K562 (cell line): ENCODE data around the gene PLXNA2. TPM values are rescaled to one million over a fixed set of nuclear protein-coding genes. Genes with fewer than 3 reads are reported as not detected.
A peak's percentile ranks its signal among the peaks of the same experiment; 100 is the strongest.

Experiments used
- CBFA2T2 ChIP-seq: fragments of 450-650 bp; conservative IDR thresholded peaks from 2 replicates; pipeline ENCODE4 v1.6.1; 2017; ENCODE audit warnings: mild to moderate bottlenecking
- FOXK2 ChIP-seq, 2 experiments: fragments of 450-650 bp; IDR thresholded peaks in 1 of 2; conservative IDR thresholded peaks in 1 of 2; 2 replicates each; pipeline ENCODE4 v1.6.1; 2016; ENCODE audit warnings: low read depth in 2 of 2, mild to moderate bottlenecking in 1 of 2
- HSF4 ChIP-seq: fragments of 250-450 bp; sonication (Bioruptor Pico); IDR thresholded peaks from 2 replicates; pipeline ENCODE4 v2.1.2; 2022; ENCODE audit warnings: mild to moderate bottlenecking, moderate library complexity, borderline replicate concordance
- PCBP2 ChIP-seq: fragments of 200-400 bp; formaldehyde crosslinking; IDR thresholded peaks from 2 replicates; pipeline ENCODE4 v1.6.1; 2018; ENCODE audit warnings: low read length, low read depth, mild to moderate bottlenecking, moderate library complexity; ENCODE audit not compliant: poor library complexity, severe bottlenecking
- TGIF2 ChIP-seq: sonication (generic); formaldehyde crosslinking; IDR thresholded peaks from 2 replicates; pipeline ENCODE4 v1.8.1; 2022; ENCODE audit warnings: mild to moderate bottlenecking, missing genetic modification reagents, moderate library complexity
- ZNF263 ChIP-seq: sonication (generic); formaldehyde crosslinking; IDR thresholded peaks from 2 replicates; pipeline ENCODE4 v1.8.0; 2022; ENCODE audit warnings: mild to moderate bottlenecking, missing genetic modification reagents, borderline replicate concordance
- ZNF583 ChIP-seq: fragments of 250-450 bp; sonication (Bioruptor Pico); IDR thresholded peaks from 2 replicates; pipeline ENCODE4 v1.4.0; 2020
- polyA plus RNA-seq, 8 experiments: library from polyadenylated mRNA; depleted of rRNA in 4 of 8; stranded (reverse) in 5 of 8; unstranded in 3 of 8; fragments of >200 nt; fragmentation: Nextera tagmentation in 2 of 8; fragmentation: Illumina TruSeq in 1 of 8; extraction: Ambion mirVana in 2 of 8; extraction: Trizol in 1 of 8; gene quantifications; 2 replicates each; pipeline versions ENCODE4 v1.2.1 to v1.2.3, GENCODE V29; 2011 to 2014; ENCODE audit warnings: inconsistent platforms in 1 of 8, missing spikeins in 1 of 8
- total RNA-seq, 7 experiments: library from RNA; depleted of rRNA in 6 of 7; stranded (reverse); fragments of >200 nt in 6 of 7; fragmentation: Illumina TruSeq in 2 of 7; extraction: Trizol in 2 of 7; gene quantifications; 2 replicates each; pipeline versions ENCODE4 v1.2.1 to v1.2.3, GENCODE V29; 2011 to 2021; ENCODE audit warnings: low replicate concordance in 1 of 7
- TF ChIP-seq, protein P1 (sequence below), 2 experiments: fragments of 450-650 bp; IDR thresholded peaks; 2 replicates each; pipeline ENCODE4 v1.6.1; 2016; ENCODE audit warnings: mild to moderate bottlenecking in 2 of 2, borderline replicate concordance in 1 of 2, low read depth in 1 of 2, moderate library complexity in 1 of 2

Gene PLXNA2
- total and polyA plus RNA-seq, 9 of the 15 experiments (the other 6 are each of a cell fraction or from before 2014, with no cell fraction given), result 0.01 to 1.3 (median 0.32) TPM

DNA sequence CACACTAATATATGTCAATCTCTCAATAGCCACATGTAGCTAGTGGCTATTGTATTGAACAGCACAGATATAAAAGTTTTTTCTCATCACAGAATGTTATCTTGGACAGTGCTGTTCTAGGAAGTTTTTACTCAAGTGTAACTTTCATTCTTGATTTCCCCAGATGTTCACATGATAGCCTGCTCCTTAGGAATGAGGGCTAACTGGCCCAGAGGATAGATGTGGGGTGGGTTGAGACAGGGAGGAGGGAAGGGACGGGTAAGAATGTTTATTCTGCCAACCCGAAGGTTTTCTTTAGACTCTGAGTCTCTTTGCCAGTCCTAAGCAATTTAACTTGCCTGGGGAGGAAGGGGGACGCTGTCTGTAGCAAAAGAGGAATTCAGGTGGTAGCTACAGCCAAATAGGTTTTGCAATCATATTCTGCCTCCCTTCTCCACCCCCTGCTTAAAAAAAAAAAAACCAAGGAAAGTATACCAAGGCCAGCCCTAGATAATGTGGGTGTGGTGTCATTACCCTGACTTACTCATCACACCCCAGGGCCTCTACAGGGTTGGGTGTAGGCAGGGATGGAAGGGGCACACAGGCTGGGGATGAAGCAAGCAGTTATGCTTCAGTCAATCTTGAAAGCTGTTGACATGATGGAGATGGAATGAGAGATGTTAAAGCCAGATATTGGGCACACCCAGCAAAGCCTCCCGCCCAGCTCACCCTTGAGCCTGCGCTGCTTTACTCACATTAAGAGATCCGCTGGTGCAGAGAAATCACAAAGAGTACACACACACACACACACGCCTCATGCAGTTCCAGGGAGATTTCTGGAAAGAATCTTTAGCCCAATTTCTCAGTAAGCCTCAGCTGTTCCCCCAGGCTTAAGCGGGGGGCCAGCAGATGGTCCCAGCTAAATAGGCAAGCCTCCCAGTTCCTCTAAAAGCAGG, 59.9 kb downstream of the PLXNA2 start (continued):
- TF ChIP-seq, protein P1, sequence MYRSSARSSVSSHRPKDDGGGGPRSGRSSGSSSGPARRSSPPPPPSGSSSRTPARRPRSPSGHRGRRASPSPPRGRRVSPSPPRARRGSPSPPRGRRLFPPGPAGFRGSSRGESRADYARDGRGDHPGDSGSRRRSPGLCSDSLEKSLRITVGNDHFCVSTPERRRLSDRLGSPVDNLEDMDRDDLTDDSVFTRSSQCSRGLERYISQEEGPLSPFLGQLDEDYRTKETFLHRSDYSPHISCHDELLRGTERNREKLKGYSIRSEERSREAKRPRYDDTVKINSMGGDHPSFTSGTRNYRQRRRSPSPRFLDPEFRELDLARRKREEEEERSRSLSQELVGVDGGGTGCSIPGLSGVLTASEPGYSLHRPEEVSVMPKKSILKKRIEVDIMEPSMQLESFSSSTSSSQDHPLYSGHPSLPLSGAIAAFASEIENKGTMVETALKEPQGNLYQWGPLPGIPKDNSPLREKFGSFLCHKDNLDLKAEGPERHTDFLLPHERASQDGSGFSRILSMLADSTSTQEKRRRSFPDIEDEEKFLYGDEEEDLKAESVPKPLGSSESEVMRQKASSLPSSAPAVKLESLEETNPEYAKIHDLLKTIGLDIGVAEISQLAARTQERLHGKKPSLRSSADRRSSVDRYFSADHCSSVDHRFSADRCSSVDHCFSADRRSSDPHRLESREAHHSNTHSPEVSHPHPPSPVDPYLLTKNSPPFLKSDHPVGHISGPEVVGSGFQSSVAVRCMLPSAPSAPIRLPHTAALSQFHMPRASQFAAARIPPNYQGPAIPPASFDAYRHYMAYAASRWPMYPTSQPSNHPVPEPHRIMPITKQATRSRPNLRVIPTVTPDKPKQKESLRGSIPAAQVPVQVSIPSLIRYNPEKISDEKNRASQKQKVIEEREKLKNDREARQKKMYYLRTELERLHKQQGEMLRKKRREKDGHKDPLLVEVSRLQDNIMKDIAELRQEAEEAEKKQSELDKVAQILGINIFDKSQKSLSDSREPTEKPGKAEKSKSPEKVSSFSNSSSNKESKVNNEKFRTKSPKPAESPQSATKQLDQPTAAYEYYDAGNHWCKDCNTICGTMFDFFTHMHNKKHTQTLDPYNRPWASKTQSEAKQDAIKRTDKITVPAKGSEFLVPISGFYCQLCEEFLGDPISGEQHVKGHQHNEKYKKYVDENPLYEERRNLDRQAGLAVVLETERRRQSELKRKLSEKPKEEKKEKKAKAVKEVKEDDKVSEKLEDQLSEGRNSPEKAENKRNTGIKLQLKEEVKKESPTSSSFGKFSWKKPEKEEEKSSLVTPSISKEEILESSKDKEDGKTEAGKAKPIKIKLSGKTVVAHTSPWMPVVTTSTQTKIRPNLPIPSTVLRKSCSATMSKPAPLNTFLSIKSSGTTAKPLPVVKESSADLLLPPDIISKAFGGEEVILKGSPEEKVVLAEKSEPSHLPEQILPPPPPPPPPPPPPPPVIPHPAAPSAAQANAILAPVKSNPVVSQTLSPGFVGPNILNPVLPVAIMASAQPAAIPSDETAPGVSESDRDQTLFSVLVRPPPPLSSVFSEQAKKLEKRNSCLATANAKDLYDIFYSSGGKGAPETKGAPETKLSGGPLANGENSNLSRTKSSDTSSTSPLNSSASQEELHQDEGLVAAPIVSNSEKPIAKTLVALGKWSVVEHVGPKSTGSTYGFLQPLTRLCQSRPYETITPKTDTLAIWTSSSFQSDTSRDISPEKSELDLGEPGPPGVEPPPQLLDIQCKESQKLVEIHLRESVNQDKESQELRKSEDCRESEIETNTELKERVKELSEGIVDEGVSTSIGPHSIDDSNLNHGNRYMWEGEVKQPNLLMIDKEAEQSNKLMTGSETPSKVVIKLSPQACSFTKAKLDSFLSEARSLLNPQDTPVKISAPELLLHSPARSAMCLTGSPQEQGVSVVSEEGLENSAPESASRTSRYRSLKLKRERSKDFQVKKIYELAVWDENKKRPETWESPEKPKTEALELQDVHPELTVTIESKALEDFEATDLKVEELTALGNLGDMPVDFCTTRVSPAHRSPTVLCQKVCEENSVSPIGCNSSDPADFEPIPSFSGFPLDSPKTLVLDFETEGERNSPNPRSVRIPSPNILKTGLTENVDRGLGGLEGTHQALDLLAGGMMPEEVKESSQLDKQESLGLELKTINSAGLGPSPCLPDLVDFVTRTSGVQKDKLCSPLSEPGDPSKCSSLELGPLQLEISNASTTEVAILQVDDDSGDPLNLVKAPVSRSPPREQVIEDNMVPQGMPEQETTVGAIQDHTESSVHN (IDR thresholded peaks at IDR 0.05; ENCODE audit: borderline replicate concordance in 1 of 2, low read depth in 1 of 2), result 0 out of 4 replicates have a peak, but pooled peaks of 1 of the 2 experiments have one; percentile 69
- TF ChIP-seq PCBP2 (no peak), FOXK2 (conservative IDR thresholded peaks at IDR 0.05 in 1 of 2, IDR thresholded peaks at IDR 0.05 in 1 of 2; ENCODE audit: low read depth in 2 of 2) (peak; percentile 68 to 72; a peak in 3 of 4 replicates), TGIF2 (no peak), ZNF263 (CRISPR knock-in tag) (no peak), HSF4 (CRISPR knock-in tag) (no peak), CBFA2T2 (peak; percentile 79), ZNF583 (CRISPR knock-in tag) (no peak)
